HG02798 (cell line): ENCODE results near the gene LRRC9.
"Not testable (repeated sequence)": the region's sequence is repeated elsewhere in the genome, so short reads cannot be mapped to it uniquely, and the experiment has no call there.

Source experiments
- ATAC-seq: cut with Tn5 transposase; IDR thresholded peaks from one replicate; pipeline ENCODE4 v1.9.1; 2021; ENCODE audit warnings: mild to moderate bottlenecking; ENCODE audit not compliant: unreplicated experiment, poor library complexity

The LRRC9 gene

GRCh38 chr14:60051721-60052221 is 131.8 kb downstream of the LRRC9 start:
- ATAC-seq = no peak

DNA sequence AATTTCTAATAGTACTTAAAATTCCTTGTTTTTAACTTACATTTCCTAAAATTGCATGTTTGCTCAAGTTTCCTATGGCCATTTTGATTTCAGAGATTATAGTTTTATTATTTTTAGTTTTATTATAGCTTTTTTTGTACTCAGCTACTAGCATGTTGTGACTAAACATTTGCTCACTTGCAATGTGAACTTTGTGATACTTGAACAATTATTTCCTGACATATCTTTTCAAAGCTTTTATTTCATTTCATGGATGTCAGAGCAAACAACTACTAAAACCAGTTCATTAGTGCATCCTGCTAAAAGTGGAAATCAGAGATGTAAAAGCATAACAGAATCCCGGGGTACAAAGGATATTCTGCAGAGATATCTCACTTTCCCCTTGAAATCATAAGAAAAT is 138.1 kb downstream of the LRRC9 start:
- ATAC-seq = no peak

GRCh38 chr14:60061371-60061770 is 141.4 kb downstream of the LRRC9 start:
- ATAC-seq = no peak

GRCh38 chr14:60064491-60065072 is 144.6 kb downstream of the LRRC9 start:
- ATAC-seq = no peak

- ATAC-seq = no peak
Measured at GRCh38 chr14:60067882-60068281, 147.9 kb downstream of the LRRC9 start.

- ATAC-seq = no peak
Measured at GRCh38 chr14:60079723-60080122, 159.8 kb downstream of the LRRC9 start.

GRCh38 chr14:60085085-60085484 is 165.1 kb downstream of the LRRC9 start:
- ATAC-seq = no peak

DNA sequence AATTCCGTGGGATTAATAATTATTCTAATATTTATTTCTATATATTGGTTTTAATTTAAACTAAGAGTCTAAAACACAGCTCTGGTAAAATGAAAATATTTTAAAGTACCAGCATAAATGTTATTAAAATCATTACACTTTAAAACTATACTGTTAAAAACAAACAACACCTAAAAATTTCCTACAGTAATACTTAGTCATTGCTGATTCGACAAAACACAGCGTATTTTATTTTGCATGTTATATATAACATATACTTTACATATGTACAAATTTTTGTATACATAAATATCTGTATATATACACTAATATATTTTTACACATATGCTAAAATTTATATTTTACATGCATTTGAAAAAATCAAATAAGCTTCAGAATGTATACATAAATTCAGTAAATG is 165.7 kb downstream of the LRRC9 start:
- no peak for ATAC-seq

- no peak for ATAC-seq
Measured at GRCh38 chr14:60087668-60088067, 167.7 kb downstream of the LRRC9 start.

- no peak for ATAC-seq
Measured at GRCh38 chr14:60089221-60089620, 169.3 kb downstream of the LRRC9 start.

DNA sequence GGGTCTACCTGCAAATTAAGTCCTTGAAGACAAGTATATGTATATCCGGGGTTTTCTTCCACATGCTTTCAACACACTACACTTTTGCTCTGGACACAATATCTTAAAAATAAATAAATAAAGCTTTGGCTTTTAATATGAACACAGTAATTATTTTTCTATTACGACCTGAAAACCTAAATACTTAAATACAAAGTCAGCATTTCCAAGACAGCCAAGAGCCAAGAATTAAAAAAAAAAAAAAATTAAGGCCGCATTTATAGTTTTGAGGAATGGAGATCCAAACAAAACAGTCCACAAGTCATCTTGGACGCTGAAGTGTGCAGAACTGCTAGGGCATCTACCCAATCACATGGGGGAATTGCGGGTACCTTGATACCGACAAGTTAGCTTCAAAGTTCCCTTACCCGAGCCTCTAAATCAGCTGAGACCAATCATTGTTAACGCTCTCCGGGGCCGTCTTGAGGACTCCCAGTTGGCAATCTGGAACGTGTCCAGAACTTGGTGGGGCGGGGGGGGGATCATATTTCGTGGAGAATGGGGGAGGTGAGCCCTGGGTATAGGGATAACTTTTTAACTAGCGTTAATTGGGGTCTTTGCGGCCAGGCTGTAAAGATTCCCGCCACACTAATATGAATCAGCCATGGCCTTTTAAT is 171.0 kb downstream of the LRRC9 start:
- ATAC-seq = no peak

- ATAC-seq = peak; percentile 97
Measured at GRCh38 chr14:60091550-60092525, 171.9 kb downstream of the LRRC9 start, which contains the start of gene PCNX4. Gene PCNX4 (plus strand): TSS chr14:60091923. CDS start chr14:60107639, 15,716 bp downstream.

DNA sequence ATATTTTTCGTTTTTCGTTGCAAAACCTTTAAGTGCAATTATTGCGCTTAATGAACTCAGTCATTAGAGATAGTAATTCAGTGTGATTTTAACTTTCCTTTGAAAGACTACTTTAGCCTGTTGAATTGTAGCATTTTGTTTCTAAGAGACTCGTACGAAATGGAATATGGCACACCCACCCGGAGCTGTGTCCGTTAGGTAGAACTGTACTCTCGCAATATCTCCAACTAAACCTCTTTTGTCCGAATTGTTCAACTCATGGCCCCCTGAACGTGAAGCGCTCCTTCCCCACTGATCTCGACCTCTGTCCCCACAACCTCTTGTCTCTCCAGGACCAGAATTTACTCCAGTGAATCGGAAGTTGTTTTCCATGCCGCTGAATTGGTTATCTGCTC is 172.6 kb downstream of the LRRC9 start:
- no peak for ATAC-seq

- ATAC-seq = no peak
Measured at GRCh38 chr14:60093080-60093479, 173.1 kb downstream of the LRRC9 start.

- ATAC-seq = no peak
Measured at GRCh38 chr14:60093606-60094005, 173.7 kb downstream of the LRRC9 start.

DNA sequence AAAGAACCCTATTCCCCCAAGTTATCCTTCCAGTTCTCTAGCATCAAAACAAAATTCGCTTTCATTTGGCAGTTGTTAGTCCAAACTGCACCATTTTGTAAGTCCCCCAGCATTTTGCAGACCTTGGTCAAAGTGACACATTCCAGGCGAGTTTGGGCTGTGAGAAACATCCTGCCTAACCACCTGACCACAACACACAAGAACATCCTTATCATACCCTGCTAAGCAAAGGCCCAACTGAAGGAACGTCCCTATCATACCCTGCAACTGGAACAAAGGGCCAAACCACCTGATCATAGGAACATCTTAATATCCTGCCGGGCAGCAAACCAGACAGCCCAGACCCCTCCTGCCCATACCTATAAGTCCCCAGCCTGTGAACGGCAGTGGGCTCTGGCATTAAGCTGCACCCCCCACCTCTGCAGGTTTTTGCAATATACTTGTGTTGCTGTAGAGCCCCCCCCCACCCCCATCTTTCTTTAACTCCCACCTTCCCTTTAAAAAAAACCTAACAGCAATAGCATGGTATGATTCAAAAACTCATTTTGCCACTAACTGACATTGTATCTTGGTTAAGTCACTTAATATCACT is 174.5 kb downstream of the LRRC9 start:
- ATAC-seq = no peak

DNA sequence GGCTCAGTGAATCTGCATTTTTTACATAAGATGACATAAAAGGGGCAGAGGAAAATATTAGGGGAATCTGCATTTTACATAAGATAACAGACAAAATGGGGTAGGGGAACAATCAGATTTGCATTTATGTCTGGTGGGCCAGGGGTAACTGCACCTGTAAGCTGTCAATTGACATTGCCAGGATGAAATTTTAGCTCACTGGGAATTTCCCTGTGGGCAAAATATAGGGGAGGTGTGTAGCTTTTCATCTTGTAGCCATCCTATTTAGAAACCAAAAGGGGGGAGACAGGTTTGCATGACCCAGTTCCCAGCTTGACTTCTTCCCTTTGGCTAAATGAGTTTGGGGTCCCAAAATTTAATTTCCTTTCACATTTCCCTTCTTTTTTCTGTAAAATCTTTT is 175.3 kb downstream of the LRRC9 start:
- no peak for ATAC-seq

DNA sequence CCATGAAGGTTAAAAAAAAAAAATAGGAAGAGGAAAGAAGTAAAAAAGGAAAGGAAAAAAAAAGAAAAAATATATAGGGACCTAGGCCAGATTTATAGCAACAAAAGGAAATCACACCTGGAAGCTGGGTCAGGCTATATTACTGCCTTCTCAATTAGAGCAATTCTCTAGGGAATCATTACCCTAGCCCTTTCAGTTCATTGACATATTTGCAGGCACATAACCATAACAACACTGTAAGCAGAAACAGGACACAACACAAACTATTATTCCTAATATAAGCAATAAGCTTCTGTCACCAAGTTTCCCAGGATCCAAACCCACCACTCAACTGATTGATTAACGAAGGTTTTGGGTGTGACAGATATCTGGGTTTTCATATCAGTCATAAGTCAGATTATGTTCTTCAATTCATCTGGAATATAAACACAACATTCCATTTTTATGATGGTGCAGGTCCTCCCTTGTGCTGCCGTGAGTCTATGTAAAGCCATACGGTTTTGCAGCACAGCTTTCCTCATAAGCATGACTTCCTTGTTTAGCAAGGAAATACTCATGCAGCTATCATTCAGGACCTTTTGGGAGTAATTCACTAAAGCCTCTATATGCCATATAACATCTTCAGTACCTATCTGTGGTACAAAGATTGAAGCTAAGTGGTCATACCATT is 176.0 kb downstream of the LRRC9 start:
- ATAC-seq = no peak

GRCh38 chr14:60097974-60098373 is 178.0 kb downstream of the LRRC9 start:
- no peak for ATAC-seq

- ATAC-seq = not testable (repeated sequence)
Measured at GRCh38 chr14:60099855-60100254, 179.9 kb downstream of the LRRC9 start.
